ENCODE results near the gene PEAR1. TPM values are rescaled to one million over a fixed set of nuclear protein-coding genes. Genes with fewer than 3 reads are reported as not detected.
A peak's percentile ranks its signal among the peaks of the same experiment; 100 is the strongest.

Gene PEAR1
- polyA plus RNA-seq, 3 donors, result not detected

- Histone ChIP-seq H3K79me2 (ENCODE audit: insufficient read depth, low read length) (no peaks in the 10 kb centered on the region), H3K9me3 (replicated peaks in 1 of 2; ENCODE audit: control insufficient read depth in 1 of 2, insufficient read depth in 1 of 2, low read length in 2 of 2) (no peaks in the 10 kb centered on the region), H3K4me3 (replicated peaks in 1 of 3; ENCODE audit: low read depth in 2 of 3, low read length in 3 of 3) (no peak overlapping the region), H3K4me1 (ENCODE audit: control insufficient read depth in 1 of 2, insufficient read depth in 2 of 2, low read length in 2 of 2) (no peaks in the 10 kb centered on the region), H3K27me3 (ENCODE audit: control insufficient read depth in 2 of 2, insufficient read depth in 2 of 2, low read length in 2 of 2) (peaks cover 0 to 6% of the 10 kb centered on the region in 2 donors), H3K4me2 (replicated peaks; ENCODE audit: extremely low read depth, low read length, poor library complexity, severe bottlenecking) (no peak overlapping the region), H3K27ac (ENCODE audit: low read depth in 1 of 2, low read length in 2 of 2) (no peak overlapping the region), H4K20me1 (ENCODE audit: insufficient read depth, low read length) (no peaks in the 10 kb centered on the region), H2AFZ (ENCODE audit: insufficient read depth, low read depth, low read length, poor library complexity, severe bottlenecking) (no peak overlapping the region), H3K36me3 (replicated peaks in 1 of 2; ENCODE audit: control insufficient read depth in 1 of 2, insufficient read depth in 2 of 2, low read length in 2 of 2) (no peaks in the 10 kb centered on the region), H3K9ac (ENCODE audit: insufficient read depth, low read length, poor library complexity, severe bottlenecking) (no peak overlapping the region)
- no peaks in the 10 kb centered on the region for H3K4me1 Mint-ChIP-seq
- DNase-seq, result no peak
- no peak overlapping the region for H3K4me3 Mint-ChIP-seq
- no peak overlapping the region for H3K27ac Mint-ChIP-seq
- TF ChIP-seq CTCF (IDR thresholded peaks at IDR 0.05), result no peak
- intact Hi-C loops (cut with micrococcal nuclease), result loop anchor here in 1 of 2 donors (10.0 kb wide), 1 partner anchor 189 kb away; no protein-coding TSS in a partner anchor
- H3K9me3 Mint-ChIP-seq, result no peaks in the 10 kb centered on the region
- H3K27me3 Mint-ChIP-seq (ENCODE audit: low read depth in 3 of 3), result peaks cover 21 to 45% (median 28%) of the 10 kb centered on the region in 3 donors
- 84% methylated on average over 4 of the region's 7 CpGs for WGBS (ENCODE audit: insufficient coverage)
- H3K36me3 Mint-ChIP-seq, result no peaks in the 10 kb centered on the region
Measured at GRCh38 chr1:156883919-156884318, 9.6 kb upstream of the PEAR1 start.

DNA sequence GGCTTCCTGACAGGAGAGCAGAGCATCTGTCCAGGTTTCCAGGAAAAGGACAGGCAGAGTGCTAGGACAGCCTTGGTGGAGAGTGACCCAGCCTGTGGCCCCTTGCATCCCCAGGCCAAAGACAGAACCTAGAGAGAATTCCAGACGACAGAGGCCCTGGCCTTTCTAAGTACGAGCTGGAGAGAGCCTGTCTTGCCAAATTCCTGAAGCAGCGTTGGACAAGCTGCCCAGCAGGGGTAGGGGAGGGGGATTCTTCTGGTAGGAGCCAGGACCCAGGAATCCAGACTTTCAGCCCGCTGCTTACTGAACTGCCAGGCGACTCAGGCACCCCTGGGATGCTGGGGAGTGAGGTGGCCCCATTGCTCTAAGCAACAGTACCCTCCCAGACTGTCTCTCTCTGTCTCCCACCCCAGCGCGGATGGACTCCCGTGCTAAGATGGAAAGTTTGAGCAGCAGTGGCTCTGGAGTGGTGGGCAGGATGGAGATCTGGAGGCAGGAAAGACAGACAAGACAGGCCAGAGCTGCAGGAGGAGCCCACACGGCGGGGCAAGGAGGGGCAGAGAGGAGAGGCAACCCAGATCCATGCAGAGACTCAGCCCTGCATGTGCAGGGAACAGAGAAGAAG lies 8.8 kb upstream of the PEAR1 start:
- Mint-ChIP-seq H3K36me3 (no peaks in the 10 kb centered on the region), H3K4me1 (no peaks in the 10 kb centered on the region), H3K9me3 (no peaks in the 10 kb centered on the region), H3K4me3 (no peak overlapping the region), H3K27ac (peak overlapping the region in 1 of 7 donors; percentile 42), H3K27me3 (ENCODE audit: low read depth in 3 of 3) (peaks cover 21 to 44% (median 26%) of the 10 kb centered on the region in 3 donors)
- 88% methylated on average over 6 of the region's 10 CpGs for WGBS (ENCODE audit: insufficient coverage)
- Histone ChIP-seq H2AFZ (ENCODE audit: insufficient read depth, low read depth, low read length, poor library complexity, severe bottlenecking) (no peak overlapping the region), H3K9me3 (replicated peaks in 1 of 2; ENCODE audit: control insufficient read depth in 1 of 2, insufficient read depth in 1 of 2, low read length in 2 of 2) (no peaks in the 10 kb centered on the region), H3K27me3 (ENCODE audit: control insufficient read depth in 2 of 2, insufficient read depth in 2 of 2, low read length in 2 of 2) (peaks cover 0 to 6% of the 10 kb centered on the region in 2 donors), H3K4me3 (replicated peaks in 1 of 3; ENCODE audit: low read depth in 2 of 3, low read length in 3 of 3) (no peak overlapping the region), H3K4me2 (replicated peaks; ENCODE audit: extremely low read depth, low read length, poor library complexity, severe bottlenecking) (no peak overlapping the region), H4K20me1 (ENCODE audit: insufficient read depth, low read length) (no peaks in the 10 kb centered on the region), H3K79me2 (ENCODE audit: insufficient read depth, low read length) (no peaks in the 10 kb centered on the region), H3K36me3 (replicated peaks in 1 of 2; ENCODE audit: control insufficient read depth in 1 of 2, insufficient read depth in 2 of 2, low read length in 2 of 2) (no peaks in the 10 kb centered on the region), H3K27ac (ENCODE audit: low read depth in 1 of 2, low read length in 2 of 2) (no peak overlapping the region), H3K4me1 (ENCODE audit: control insufficient read depth in 1 of 2, insufficient read depth in 2 of 2, low read length in 2 of 2) (no peaks in the 10 kb centered on the region), H3K9ac (ENCODE audit: insufficient read depth, low read length, poor library complexity, severe bottlenecking) (no peak overlapping the region)
- intact Hi-C loops (cut with micrococcal nuclease), result loop anchor here in 1 of 2 donors (10.0 kb wide), 1 partner anchor 190 kb away; no protein-coding TSS in a partner anchor
- TF ChIP-seq CTCF (IDR thresholded peaks at IDR 0.05), result no peak
- no peak for DNase-seq

Data from CD14-positive monocyte (primary cell).